ENCODE measurements around the gene RIC3. TPM values are rescaled to one million over a fixed set of nuclear protein-coding genes. Genes with fewer than 3 reads are reported as not detected.

Gene RIC3
- total RNA-seq, 4 donors from 2014 or later: 7.9 to 28.4 (median 18.5) TPM

DNA sequence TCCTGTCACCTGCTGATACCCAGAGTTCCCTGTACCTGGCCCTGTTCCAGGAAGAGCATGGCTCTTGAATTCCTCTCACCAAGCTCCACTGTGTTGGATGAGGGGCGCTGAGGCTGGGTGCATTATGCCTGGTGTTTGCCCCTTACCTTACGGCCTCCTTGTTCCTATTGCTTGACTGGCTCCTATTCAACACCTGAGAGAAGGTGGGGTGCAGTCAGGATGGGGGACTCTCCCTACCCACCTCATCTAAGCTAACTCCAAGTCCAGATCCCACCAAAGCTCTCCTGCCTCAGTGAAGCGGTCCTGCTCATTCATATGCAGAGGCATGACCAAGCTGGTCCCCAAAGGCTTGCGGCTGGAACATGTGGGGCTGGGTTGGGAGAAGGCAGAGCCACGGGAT, 35.8 kb upstream of the RIC3 start:
- H3K9me3 ChIP-seq: no peaks in the 10 kb centered on the region
- no peak for DNase-seq
- no peak overlapping the region for H3K4me3 ChIP-seq
- H3K36me3 ChIP-seq: no peaks in the 10 kb centered on the region
- H3K27ac ChIP-seq: no peak overlapping the region
- intact Hi-C loops (cut with DNase I; ENCODE audit: low total_unique reads): no loop called here
- H3K4me1 ChIP-seq: no peaks in the 10 kb centered on the region
- TF ChIP-seq, protein P1, sequence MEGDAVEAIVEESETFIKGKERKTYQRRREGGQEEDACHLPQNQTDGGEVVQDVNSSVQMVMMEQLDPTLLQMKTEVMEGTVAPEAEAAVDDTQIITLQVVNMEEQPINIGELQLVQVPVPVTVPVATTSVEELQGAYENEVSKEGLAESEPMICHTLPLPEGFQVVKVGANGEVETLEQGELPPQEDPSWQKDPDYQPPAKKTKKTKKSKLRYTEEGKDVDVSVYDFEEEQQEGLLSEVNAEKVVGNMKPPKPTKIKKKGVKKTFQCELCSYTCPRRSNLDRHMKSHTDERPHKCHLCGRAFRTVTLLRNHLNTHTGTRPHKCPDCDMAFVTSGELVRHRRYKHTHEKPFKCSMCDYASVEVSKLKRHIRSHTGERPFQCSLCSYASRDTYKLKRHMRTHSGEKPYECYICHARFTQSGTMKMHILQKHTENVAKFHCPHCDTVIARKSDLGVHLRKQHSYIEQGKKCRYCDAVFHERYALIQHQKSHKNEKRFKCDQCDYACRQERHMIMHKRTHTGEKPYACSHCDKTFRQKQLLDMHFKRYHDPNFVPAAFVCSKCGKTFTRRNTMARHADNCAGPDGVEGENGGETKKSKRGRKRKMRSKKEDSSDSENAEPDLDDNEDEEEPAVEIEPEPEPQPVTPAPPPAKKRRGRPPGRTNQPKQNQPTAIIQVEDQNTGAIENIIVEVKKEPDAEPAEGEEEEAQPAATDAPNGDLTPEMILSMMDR (IDR thresholded peaks at IDR 0.05): no peak
- TF ChIP-seq POLR2A (IDR thresholded peaks at IDR 0.05): no peak
- H3K27me3 ChIP-seq: no peaks in the 10 kb centered on the region

DNA sequence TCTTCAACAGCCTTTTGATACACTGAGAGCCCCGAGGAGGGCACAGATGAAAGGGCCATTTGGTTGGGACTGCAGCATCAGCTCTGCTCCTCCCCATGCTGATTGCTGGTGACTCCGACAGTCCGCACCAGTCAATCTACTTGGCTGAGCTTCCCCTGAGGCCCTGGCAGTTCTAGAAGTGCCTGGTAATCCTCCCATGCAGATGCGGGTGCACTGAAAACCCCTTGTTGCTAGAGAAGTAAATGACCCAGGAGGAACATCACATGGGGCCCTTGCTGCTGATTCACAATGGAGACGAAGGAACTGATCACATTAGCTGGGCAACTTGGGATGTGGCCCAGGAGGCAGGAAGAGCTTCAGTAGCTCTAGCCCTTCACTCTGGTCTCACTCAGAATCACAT, 35.2 kb upstream of the RIC3 start:
- Histone ChIP-seq H3K4me3 (no peak overlapping the region), H3K9me3 (no peaks in the 10 kb centered on the region), H3K27ac (no peak overlapping the region), H3K36me3 (no peaks in the 10 kb centered on the region), H3K27me3 (no peaks in the 10 kb centered on the region), H3K4me1 (no peaks in the 10 kb centered on the region)
- no peak for TF ChIP-seq POLR2A (IDR thresholded peaks at IDR 0.05)
- TF ChIP-seq, protein P1 (IDR thresholded peaks at IDR 0.05): no peak
- DNase-seq: no peak
- intact Hi-C loops (cut with DNase I; ENCODE audit: low total_unique reads): no loop called here

DNA sequence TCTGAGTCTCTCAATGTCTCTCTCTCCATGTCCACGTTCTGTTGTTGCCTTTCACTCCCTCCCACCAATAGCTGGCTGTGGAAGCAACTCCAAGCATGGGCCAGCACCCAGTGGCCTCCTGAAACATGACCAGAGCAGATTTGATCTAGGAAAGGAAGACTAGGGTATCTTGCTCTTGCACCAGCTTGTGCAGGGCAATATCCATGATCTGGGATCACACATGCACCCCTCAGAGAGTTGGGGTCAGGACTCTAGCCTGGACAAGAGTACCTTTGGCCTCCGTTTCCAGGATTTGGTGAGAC, 34.5 kb upstream of the RIC3 start:
- Histone ChIP-seq H3K27me3 (no peaks in the 10 kb centered on the region), H3K9me3 (no peaks in the 10 kb centered on the region), H3K27ac (no peak overlapping the region), H3K4me3 (no peak overlapping the region), H3K4me1 (no peaks in the 10 kb centered on the region), H3K36me3 (no peaks in the 10 kb centered on the region)
- no peak for TF ChIP-seq POLR2A (IDR thresholded peaks at IDR 0.05)
- TF ChIP-seq, protein P1 (IDR thresholded peaks at IDR 0.05): no peak
- intact Hi-C loops (cut with DNase I; ENCODE audit: low total_unique reads): no loop called here
- DNase-seq: no peak

DNA sequence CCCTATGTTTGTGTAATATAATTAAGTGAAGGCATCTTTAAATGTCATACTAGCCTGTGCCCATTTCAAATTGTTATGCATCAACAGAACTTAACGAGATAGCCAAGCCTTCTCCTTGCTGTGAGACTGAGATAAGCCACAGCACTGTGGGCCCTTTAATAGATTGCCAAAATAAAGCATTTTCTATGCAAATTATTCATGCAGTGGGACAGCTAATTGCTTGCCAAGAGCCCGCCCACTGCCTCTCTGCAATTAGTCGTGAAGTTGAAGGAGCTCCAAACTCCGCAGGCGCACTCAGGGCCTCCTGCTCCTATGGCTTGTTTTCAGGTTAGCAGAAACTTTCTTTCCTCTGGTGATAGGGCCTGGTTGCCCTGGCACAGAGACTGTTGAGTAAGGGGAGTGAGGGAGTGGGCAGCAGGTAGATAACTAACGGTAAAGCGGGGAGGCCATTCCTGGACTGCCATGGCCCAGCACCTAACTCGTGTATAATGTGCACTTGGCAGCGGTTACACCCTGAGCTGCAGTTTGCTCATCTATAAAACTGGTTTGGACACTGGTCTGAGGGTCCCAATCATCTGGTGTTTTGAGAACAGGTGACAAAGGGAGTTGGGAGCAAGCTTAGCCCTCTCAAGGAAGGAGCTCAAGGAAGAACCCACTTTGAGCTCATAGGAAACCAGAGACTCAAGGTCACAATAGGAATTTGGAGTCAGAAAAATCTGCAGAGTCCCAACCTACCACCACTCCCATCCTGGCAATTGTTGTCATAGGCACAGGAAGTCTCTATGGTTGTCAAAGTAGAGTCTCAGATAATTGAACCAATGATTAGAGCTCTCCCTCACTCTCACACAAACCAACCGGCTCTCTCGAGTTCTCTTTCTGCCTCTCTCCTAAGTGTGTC, 33.9 kb upstream of the RIC3 start:
- no peak for DNase-seq
- Histone ChIP-seq H3K27ac (no peak overlapping the region), H3K36me3 (no peaks in the 10 kb centered on the region), H3K27me3 (no peaks in the 10 kb centered on the region), H3K4me3 (no peak overlapping the region), H3K9me3 (no peaks in the 10 kb centered on the region), H3K4me1 (no peaks in the 10 kb centered on the region)
- TF ChIP-seq POLR2A (IDR thresholded peaks at IDR 0.05): no peak
- TF ChIP-seq, protein P1 (IDR thresholded peaks at IDR 0.05): no peak
- intact Hi-C loops (cut with DNase I; ENCODE audit: low total_unique reads): no loop called here

DNA sequence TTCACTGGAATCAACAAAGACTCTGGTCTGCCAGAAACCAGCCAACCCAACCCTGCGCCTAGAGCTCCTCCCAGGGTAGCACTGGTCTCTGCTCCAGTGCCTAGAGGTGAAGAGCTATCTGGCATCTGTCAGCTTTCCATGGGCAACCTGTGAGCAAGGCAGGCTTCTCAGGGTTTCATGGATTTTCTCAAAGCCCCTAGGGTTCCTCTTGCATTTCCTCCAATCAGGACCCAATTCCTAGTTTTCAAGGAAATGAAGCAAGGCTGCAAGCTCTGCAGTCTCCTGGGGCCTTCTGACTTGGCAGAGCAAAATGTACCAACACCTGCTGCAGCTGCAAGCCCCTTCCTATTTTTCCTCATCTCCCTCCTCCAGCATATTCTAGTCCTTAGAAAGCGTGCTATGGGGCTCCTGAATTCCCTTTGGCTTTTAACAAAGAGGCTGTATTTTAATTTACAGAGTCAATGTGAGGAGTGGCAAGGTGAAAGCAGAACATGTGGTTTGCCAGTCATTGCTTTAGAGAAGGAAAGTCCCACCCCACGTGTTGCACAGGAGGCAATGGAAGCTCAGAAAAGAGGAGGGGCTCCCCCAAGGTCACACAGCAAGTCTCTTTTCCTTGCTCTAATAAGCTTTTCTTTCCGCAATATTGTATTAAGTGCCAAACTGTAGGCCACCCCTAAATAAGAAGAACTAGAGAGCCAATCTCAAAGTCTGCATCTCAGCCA, 33.0 kb upstream of the RIC3 start:
- Histone ChIP-seq H3K27me3 (no peaks in the 10 kb centered on the region), H3K36me3 (no peaks in the 10 kb centered on the region), H3K4me1 (no peaks in the 10 kb centered on the region), H3K9me3 (no peaks in the 10 kb centered on the region), H3K4me3 (no peak overlapping the region), H3K27ac (no peak overlapping the region)
- no peak for TF ChIP-seq POLR2A (IDR thresholded peaks at IDR 0.05)
- TF ChIP-seq, protein P1 (IDR thresholded peaks at IDR 0.05): no peak
- DNase-seq: no peak
- intact Hi-C loops (cut with DNase I; ENCODE audit: low total_unique reads): no loop called here

Measured in uterus (tissue), 4 donors.